Mesothelial cell of epicardium (in vitro differentiated cells): ENCODE data around the gene VIM. TPM values are rescaled to one million over a fixed set of nuclear protein-coding genes. Genes with fewer than 3 reads are reported as not detected.

ENCODE experiments used
- DNase-seq, 2 experiments: peaks; one replicate each; pipeline ENCODE4 v3.0.0; 2021; ENCODE audit warnings: low spot score in 2 of 2; ENCODE audit not compliant: unreplicated experiment in 2 of 2
- H3K27ac Mint-ChIP-seq: 2 replicates; pipeline ENCODE4 v1.8.0; 2021; ENCODE audit warnings: mixed read lengths
- H3K27me3 Mint-ChIP-seq: 2 replicates; pipeline ENCODE4 v1.8.0; 2021; ENCODE audit warnings: low read depth, mixed read lengths
- H3K36me3 Mint-ChIP-seq: 2 replicates; pipeline ENCODE4 v1.8.0; 2021; ENCODE audit warnings: mixed read lengths
- H3K4me1 Mint-ChIP-seq: 2 replicates; pipeline ENCODE4 v1.8.0; 2021; ENCODE audit warnings: mixed read lengths
- H3K4me3 Mint-ChIP-seq: 2 replicates; pipeline ENCODE4 v1.8.0; 2021; ENCODE audit warnings: mild to moderate bottlenecking, moderate library complexity, mixed read lengths
- H3K9me3 Mint-ChIP-seq: 2 replicates; pipeline ENCODE4 v1.8.0; 2021; ENCODE audit warnings: mixed read lengths
- CTCF ChIP-seq: fragments of 200-600 bp; sonication (generic); IDR thresholded peaks from one replicate; pipeline ENCODE4 v1.5.0; 2021; ENCODE audit warnings: antibody characterized with exemption; ENCODE audit not compliant: unreplicated experiment
- total RNA-seq: library from RNA; stranded (reverse); gene quantifications from 3 replicates; pipeline ENCODE4 v1.2.1, GENCODE V29; 2021

VIM gene
- total RNA-seq, 1 donor from 2014 or later: 1,481 TPM

GRCh38 chr10:17240616-17241015 lies 12.6 kb downstream of the VIM start:
- Mint-ChIP-seq H3K36me3 (peaks cover 10% of the 10 kb centered on the region), H3K27me3 (no peaks in the 10 kb centered on the region), H3K4me1 (peaks cover 4% of the 10 kb centered on the region), H3K4me3 (no peak overlapping the region), H3K9me3 (peaks cover 5% of the 10 kb centered on the region), H3K27ac (no peak overlapping the region)
- no peak for TF ChIP-seq CTCF
- no peak for DNase-seq

GRCh38 chr10:17241611-17242333 lies 13.7 kb downstream of the VIM start:
- DNase-seq: no peak
- Mint-ChIP-seq H3K36me3 (peaks cover 4% of the 10 kb centered on the region), H3K27ac (no peak overlapping the region), H3K4me3 (no peak overlapping the region), H3K27me3 (no peaks in the 10 kb centered on the region), H3K4me1 (no peaks in the 10 kb centered on the region), H3K9me3 (peaks cover 14% of the 10 kb centered on the region)
- no peak for TF ChIP-seq CTCF

- Mint-ChIP-seq H3K9me3 (peaks cover 23% of the 10 kb centered on the region), H3K27ac (no peak overlapping the region), H3K36me3 (peaks cover 7% of the 10 kb centered on the region), H3K4me3 (no peak overlapping the region), H3K4me1 (peaks cover 2% of the 10 kb centered on the region), H3K27me3 (no peaks in the 10 kb centered on the region)
- no peak for DNase-seq
- no peak for TF ChIP-seq CTCF
These were observed 16.8 kb downstream of the VIM start for GRCh38 chr10:17244700-17245365.

GRCh38 chr10:17247210-17247609 lies 19.2 kb downstream of the VIM start:
- Mint-ChIP-seq H3K27ac (no peak overlapping the region), H3K9me3 (peaks cover 18% of the 10 kb centered on the region), H3K4me1 (peaks cover 2% of the 10 kb centered on the region), H3K27me3 (no peaks in the 10 kb centered on the region), H3K4me3 (no peak overlapping the region), H3K36me3 (peaks cover 7% of the 10 kb centered on the region)
- TF ChIP-seq CTCF: no peak
- no peak for DNase-seq

GRCh38 chr10:17248964-17249363 lies 20.9 kb downstream of the VIM start:
- H3K9me3 Mint-ChIP-seq: peaks cover 24% of the 10 kb centered on the region
- TF ChIP-seq CTCF: no peak
- H3K36me3 Mint-ChIP-seq: peaks cover 7% of the 10 kb centered on the region
- no peak for DNase-seq
- no peak overlapping the region for H3K27ac Mint-ChIP-seq
- H3K27me3 Mint-ChIP-seq: no peaks in the 10 kb centered on the region
- H3K4me1 Mint-ChIP-seq: peaks cover 2% of the 10 kb centered on the region
- no peak overlapping the region for H3K4me3 Mint-ChIP-seq
